MM.1S (cell line): ENCODE measurements around the gene ALDH1A3.

Experiments used
- DNase-seq: peaks from one replicate; pipeline ENCODE4 v3.0.0-alpha.2; 2015
- H2AFZ ChIP-seq: fragments of 300-600 bp; sonication (generic); 2 replicates; pipeline ENCODE4 v1.6.0; 2016; ENCODE audit warnings: antibody characterized with exemption, low read length
- H3F3A ChIP-seq: fragments of 300-600 bp; sonication (generic); 2 replicates; pipeline ENCODE4 v1.6.1; 2016; ENCODE audit warnings: mild to moderate bottlenecking, antibody characterized with exemption, low read length, moderate library complexity, mixed read lengths; ENCODE audit not compliant: insufficient read depth
- H3K27ac ChIP-seq: fragments of 300-600 bp; sonication (generic); 2 replicates; pipeline ENCODE4 v1.5.1; 2016; ENCODE audit warnings: mild to moderate bottlenecking, low read length
- H3K27me3 ChIP-seq: fragments of 300-600 bp; sonication (generic); replicated peaks from 2 replicates; pipeline ENCODE4 v1.6.0; 2016; ENCODE audit warnings: low read length; ENCODE audit not compliant: insufficient read depth
- H3K36me3 ChIP-seq: fragments of 300-600 bp; sonication (generic); replicated peaks from 2 replicates; pipeline ENCODE4 v1.6.1; 2016; ENCODE audit warnings: mild to moderate bottlenecking, low read length, mixed read lengths; ENCODE audit not compliant: insufficient read depth
- H3K4me1 ChIP-seq: fragments of 300-600 bp; sonication (generic); 2 replicates; pipeline ENCODE4 v1.6.1; 2016; ENCODE audit warnings: low read length, mixed read lengths
- H3K4me2 ChIP-seq: fragments of 300-600 bp; sonication (generic); 2 replicates; pipeline ENCODE4 v1.6.0; 2016; ENCODE audit warnings: low read depth, low read length
- H3K4me3 ChIP-seq: fragments of 300-600 bp; sonication (generic); 2 replicates; pipeline ENCODE4 v1.5.1; 2016; ENCODE audit warnings: low read length, mixed read lengths
- H3K79me2 ChIP-seq: fragments of 300-600 bp; sonication (generic); 2 replicates; pipeline ENCODE4 v1.6.1; 2016; ENCODE audit warnings: mixed run types, low read length, mixed read lengths
- H3K9ac ChIP-seq: fragments of 300-600 bp; sonication (generic); 2 replicates; pipeline ENCODE4 v1.6.1; 2016; ENCODE audit warnings: low read length, mixed read lengths
- H3K9me2 ChIP-seq: fragments of 300-600 bp; sonication (generic); replicated peaks from 2 replicates; pipeline ENCODE4 v1.6.1; 2016; ENCODE audit warnings: mild to moderate bottlenecking, low read length, mixed read lengths; ENCODE audit not compliant: insufficient read depth
- H3K9me3 ChIP-seq: fragments of 300-600 bp; sonication (generic); replicated peaks from 2 replicates; pipeline ENCODE4 v1.6.1; 2016; ENCODE audit warnings: mild to moderate bottlenecking, low read length, mixed read lengths; ENCODE audit not compliant: insufficient read depth
- H4K20me1 ChIP-seq: fragments of 300-600 bp; sonication (generic); 2 replicates; pipeline ENCODE4 v1.6.1; 2016; ENCODE audit warnings: mild to moderate bottlenecking, low read length, moderate library complexity, mixed read lengths; ENCODE audit not compliant: insufficient read depth
- CTCF ChIP-seq: fragments of 300-600 bp; sonication (generic); IDR thresholded peaks from 2 replicates; pipeline ENCODE4 v1.5.1; 2016; ENCODE audit warnings: antibody characterized with exemption, low read length, mixed read lengths
- EZH2 ChIP-seq: fragments of 300-600 bp; sonication (generic); optimal IDR thresholded peaks from 2 replicates; pipeline ENCODE3; 2017; ENCODE audit warnings: low read depth, mild to moderate bottlenecking, antibody characterized with exemption, low read length, mixed read lengths
- EZH2phosphoT487 ChIP-seq: fragments of 300-600 bp; sonication (generic); IDR thresholded peaks from 2 replicates; pipeline ENCODE4 v1.6.1; 2018; ENCODE audit warnings: antibody characterized with exemption, low read length

ALDH1A3 gene

GRCh38 chr15:100867433-100867832 lies 12.2 kb upstream of the ALDH1A3 start:
- Histone ChIP-seq H3K36me3 (no peaks in the 10 kb centered on the region), H3K27me3 (0 out of 2 replicates have a peak, but pooled peaks cover 3% of the 10 kb centered on the region), H2AFZ (no peak overlapping the region), H3K4me1 (no peaks in the 10 kb centered on the region), H3K4me2 (no peak overlapping the region), H3K4me3 (no peak overlapping the region), H3K9me2 (no peaks in the 10 kb centered on the region), H3K9me3 (no peaks in the 10 kb centered on the region), H3F3A (no peaks in the 10 kb centered on the region), H4K20me1 (no peaks in the 10 kb centered on the region), H3K79me2 (no peaks in the 10 kb centered on the region), H3K9ac (no peak overlapping the region), H3K27ac (no peak overlapping the region)
- DNase-seq = no peak
- TF ChIP-seq EZH2phosphoT487 (no peak), EZH2 (no peak), CTCF (no peak)

GRCh38 chr15:100869151-100869999 lies 10.3 kb upstream of the ALDH1A3 start:
- no peak overlapping the region for H3K9ac ChIP-seq
- H3K9me3 ChIP-seq = no peaks in the 10 kb centered on the region
- no peak overlapping the region for H2AFZ ChIP-seq
- H3K79me2 ChIP-seq = no peaks in the 10 kb centered on the region
- no peaks in the 10 kb centered on the region for H3K9me2 ChIP-seq
- H3K4me1 ChIP-seq = no peaks in the 10 kb centered on the region
- H3K27ac ChIP-seq = no peak overlapping the region
- H3K4me2 ChIP-seq = no peak overlapping the region
- no peaks in the 10 kb centered on the region for H3F3A ChIP-seq
- no peaks in the 10 kb centered on the region for H4K20me1 ChIP-seq
- TF ChIP-seq CTCF = peak; percentile 46
- no peak for TF ChIP-seq EZH2phosphoT487
- H3K27me3 ChIP-seq = no peaks in the 10 kb centered on the region
- DNase-seq = no peak
- no peak overlapping the region for H3K4me3 ChIP-seq
- no peaks in the 10 kb centered on the region for H3K36me3 ChIP-seq

GRCh38 chr15:100873029-100873677 lies 6.5 kb upstream of the ALDH1A3 start:
- no peak overlapping the region for H3K27ac ChIP-seq
- H3K9me2 ChIP-seq = no peaks in the 10 kb centered on the region
- no peaks in the 10 kb centered on the region for H3F3A ChIP-seq
- H3K9ac ChIP-seq = no peak overlapping the region
- peaks cover 7% of the 10 kb centered on the region; the same call in 1 of the 2 replicates for H3K27me3 ChIP-seq
- H3K79me2 ChIP-seq = no peaks in the 10 kb centered on the region
- DNase-seq = peak; percentile 59
- no peaks in the 10 kb centered on the region for H3K36me3 ChIP-seq
- H3K4me1 ChIP-seq = no peaks in the 10 kb centered on the region
- H4K20me1 ChIP-seq = no peaks in the 10 kb centered on the region
- H3K4me3 ChIP-seq = no peak overlapping the region
- H3K4me2 ChIP-seq = no peak overlapping the region
- TF ChIP-seq CTCF (peak; percentile 91), EZH2phosphoT487 (no peak)
- no peaks in the 10 kb centered on the region for H3K9me3 ChIP-seq
- H2AFZ ChIP-seq = no peak overlapping the region
